ENCODE results near the gene ZBTB7B.
A peak's percentile ranks its signal among the peaks of the same experiment; 100 is the strongest.
"Not testable (repeated sequence)": the region's sequence is repeated elsewhere in the genome, so short reads cannot be mapped to it uniquely, and the experiment has no call there.

Gene ZBTB7B

DNA sequence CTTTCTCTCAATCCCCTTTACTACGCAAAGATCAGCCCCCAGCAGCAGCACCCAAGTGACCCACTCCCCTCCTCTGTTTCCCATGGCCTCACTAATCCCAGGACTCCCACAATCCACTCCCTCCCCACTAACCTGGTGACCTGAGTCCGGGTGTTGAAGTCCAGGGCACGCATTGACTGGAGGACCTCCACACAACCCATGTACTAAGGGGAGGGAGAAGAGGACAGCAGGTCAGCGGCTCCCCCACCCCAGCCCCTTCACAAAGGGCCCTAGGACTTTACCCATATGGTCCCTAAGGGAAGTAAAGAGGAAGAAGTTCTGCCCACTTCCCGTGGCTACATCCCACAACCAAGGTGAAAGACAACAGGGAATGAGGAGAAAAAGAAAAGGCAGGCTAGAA is 33.4 kb upstream of the ZBTB7B start:
- DNase-seq (ENCODE audit: low spot score), result no peak

GRCh38 chr1:154969860-154970452 is 32.6 kb upstream of the ZBTB7B start:
- no peak for DNase-seq (ENCODE audit: low spot score)

GRCh38 chr1:154970631-154971340 is 31.8 kb upstream of the ZBTB7B start, which contains the start of gene SHC1:
TSS of gene SHC1 (minus strand) at chr1:154970747. CDS start at chr1:154970526, 221 bp downstream.
- DNase-seq (ENCODE audit: low spot score), result peak; percentile 38

DNA sequence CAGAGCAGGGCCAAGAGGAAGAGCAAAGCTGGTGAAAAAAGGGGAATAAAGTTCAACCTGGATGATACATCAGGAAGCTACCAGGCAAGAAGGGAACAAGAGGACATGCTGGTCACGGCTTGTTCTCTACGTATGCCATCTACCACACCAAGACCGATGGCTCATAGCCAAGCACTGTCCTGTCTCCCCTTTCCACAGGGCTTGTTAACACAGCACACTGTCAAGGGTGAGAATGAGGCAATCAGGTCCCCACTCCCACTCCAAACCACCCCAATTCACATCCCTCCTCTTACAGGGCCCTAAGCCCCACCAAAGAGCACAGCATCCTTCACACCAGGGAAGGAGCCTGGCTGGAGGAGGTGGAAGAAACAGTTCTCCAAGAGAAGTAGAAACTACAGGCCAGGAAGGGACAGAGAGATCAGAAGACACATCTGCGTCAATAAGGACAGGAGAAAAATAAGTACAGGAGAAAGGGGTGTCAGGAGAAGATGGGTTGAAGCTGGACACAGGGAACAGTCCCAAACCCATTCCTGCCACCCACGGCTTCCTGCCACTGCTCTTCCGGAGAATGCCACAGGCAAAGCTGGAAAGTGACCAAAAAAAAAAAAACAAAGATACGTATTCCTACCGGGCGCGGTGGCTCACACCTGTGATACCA is 31.1 kb upstream of the ZBTB7B start:
- no peak for DNase-seq (ENCODE audit: low spot score)

DNA sequence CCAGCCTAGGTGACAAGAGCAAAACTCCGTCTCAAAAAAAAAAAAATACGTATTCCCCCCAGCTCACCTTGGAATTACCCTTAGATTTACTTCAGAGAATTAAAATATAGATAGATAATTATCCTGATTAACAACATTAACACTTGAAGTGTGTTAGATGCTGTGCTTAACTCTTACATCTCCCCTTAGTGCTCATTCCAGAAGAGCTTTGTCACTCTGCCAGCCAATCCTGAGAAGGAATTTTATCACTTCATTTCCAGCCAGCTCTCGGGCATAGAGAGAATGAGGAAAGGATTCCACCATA is 30.4 kb upstream of the ZBTB7B start:
- DNase-seq (ENCODE audit: low spot score), result no peak

DNA sequence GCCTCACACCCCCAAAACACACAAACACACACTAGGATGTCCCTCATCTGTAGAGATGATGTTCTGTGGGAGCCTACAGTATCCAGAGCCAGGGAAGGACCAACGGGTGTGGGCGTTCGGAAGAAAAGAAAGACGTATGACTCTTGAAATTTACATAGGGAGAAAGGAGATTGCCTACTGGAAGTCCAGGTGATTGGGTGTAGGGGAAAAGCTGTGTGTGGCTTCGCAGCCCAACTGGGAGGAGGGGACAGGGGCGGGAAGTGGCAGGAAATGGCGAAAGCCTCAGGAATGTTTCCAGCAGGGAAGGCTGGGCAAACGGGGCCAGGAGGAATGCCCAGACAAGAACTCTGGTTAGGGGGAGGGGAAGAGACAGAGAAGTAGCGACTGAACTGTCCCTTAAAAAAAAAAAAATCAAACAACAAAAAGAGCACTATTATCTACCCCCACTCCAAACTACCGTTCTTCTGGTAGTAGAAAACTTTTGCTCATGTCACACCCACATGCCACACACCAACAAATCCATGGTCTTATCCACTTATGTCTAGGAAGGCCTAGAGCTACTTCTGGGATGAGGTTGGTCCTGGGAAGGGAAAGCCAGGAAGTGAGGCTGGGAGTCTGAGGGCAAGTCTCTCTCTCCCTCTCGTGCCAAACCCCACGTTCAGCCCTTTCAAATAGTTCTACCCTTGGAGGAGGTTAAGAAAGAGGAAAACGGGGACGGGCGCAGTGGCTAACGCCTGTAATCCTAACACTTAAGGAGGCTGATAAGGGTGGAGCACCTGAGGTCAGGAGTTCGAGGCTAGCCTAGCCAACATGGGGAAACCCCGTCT is 29.9 kb upstream of the ZBTB7B start:
- DNase-seq (ENCODE audit: low spot score), result no peak

DNA sequence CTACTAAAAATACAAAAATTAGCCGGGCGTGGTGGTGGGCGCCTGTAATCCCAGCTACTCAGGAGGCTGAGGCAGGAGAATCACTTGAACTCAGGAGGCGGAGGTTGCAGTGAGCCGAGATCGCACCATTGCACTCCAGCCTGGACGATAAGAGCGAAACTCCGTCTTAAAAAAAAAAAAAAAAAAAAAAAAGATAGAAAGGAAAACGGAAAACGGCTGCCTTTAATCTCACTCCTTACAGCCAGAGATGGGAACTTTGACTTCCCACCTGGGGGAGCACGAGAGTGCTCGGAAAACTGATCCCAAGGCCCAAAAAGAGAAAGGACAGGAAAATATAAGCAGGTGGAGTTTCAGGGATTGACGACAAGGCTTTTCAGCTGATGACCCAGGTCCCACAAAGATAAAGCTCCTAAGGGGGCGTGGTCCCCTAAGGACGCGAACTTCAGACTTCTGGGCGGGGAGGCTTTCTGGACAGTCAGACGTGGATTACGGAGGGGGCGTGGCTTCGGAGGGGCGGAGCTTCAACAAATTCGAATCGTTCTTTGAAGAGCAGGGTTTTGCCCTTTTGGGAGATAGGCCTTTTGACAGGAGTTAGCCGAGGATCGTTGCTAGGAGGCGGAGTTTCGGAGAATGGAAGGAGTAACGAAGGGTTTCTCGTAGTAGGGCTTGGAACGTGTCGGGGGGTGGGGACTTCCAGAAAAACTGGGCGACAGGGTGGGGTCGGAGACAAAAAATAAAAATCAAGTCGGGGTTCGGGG is 29.1 kb upstream of the ZBTB7B start:
- DNase-seq (ENCODE audit: low spot score), result peak; percentile 93

DNA sequence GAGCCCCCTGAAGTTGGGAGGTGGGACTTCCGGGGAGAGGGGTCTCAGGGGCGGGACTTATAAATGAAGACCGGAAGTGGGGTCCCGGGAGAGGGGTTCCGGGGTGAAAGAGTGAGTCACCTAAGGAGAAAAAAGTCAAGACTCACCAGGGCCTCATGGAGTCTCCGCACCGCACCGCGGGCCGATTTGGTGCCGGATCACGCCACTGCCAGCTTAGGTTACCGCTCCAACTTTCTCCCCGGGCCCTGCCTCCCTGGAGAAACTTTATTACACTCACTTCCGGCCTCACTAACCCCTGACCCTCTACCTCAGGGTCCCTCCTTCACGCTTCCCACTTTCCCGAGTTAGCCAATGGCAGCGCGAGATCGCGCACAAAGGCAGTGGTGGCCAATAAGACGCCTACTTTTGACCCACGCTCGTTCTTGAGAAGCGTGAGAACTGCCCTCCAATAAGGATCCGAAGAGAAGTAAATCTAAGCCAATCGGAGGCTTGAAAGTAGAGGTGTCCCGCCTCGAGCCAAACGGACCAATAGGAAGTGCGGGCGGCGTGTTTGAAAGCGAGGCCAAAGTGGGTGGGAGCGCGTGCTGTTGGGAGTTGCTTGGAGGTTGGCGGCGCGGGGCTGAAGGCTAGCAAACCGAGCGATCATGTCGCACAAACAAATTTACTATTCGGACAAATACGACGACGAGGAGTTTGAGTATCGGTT is 28.3 kb upstream of the ZBTB7B start, which contains the start of gene CKS1B:
Gene CKS1B, plus strand, starts transcription at position 580 of the 706 bp plus-strand sequence. Its CDS starts 65 bp downstream, at position 645.
- peak; percentile 99 for DNase-seq (ENCODE audit: low spot score)

- peak; percentile 95 for DNase-seq (ENCODE audit: low spot score)
Measured at GRCh38 chr1:154974808-154975408, 27.7 kb upstream of the ZBTB7B start.

DNA sequence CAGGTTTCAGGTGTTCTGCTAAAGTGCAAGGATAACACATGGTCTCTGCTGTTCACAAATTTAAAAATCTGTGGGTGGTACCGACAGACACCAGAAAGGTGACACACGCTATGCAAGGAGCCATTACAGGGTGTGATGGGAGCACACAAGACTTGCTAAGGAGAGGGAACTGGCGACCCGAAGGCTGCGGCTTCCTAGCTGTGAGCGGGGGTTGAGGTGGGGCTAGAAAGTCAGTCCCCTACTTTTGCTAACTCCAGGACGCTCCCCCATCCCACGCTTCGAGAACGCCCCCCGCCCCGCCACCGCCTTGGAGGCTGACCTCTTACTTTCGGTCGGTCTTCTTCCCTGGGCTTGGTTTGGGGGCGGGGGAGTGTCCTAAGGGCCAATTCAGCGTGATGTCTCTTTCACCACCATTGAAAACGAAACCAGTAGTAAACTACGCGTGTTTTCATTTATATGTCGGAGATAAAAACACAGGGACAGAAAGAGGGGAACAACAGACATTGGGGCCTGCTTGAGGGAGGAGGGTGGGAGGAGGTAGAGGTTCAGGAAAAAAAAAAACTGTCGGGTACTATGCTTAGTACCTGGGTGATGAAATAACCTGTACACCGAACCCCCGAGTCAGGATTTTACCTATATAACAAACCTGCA is 27.1 kb upstream of the ZBTB7B start:
- peak; percentile 54 for DNase-seq (ENCODE audit: low spot score)

DNA sequence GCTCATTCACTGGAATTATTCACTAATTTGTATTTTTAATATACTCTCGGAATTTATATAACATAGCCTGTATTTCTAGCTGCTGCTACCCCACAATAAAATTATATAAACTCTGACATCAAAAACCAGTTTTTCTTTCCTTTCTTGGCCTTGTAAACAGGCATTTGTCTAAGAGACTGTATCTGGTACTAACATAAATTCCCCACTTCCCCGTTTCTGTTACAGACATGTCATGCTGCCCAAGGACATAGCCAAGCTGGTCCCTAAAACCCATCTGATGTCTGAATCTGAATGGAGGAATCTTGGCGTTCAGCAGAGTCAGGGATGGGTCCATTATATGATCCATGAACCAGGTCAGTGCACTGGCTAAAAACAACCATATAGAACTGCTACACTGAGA is 24.8 kb upstream of the ZBTB7B start:
- DNase-seq (ENCODE audit: low spot score), result not testable (repeated sequence)

GRCh38 chr1:154978360-154978759 is 24.2 kb upstream of the ZBTB7B start:
- no peak for DNase-seq (ENCODE audit: low spot score)

DNA sequence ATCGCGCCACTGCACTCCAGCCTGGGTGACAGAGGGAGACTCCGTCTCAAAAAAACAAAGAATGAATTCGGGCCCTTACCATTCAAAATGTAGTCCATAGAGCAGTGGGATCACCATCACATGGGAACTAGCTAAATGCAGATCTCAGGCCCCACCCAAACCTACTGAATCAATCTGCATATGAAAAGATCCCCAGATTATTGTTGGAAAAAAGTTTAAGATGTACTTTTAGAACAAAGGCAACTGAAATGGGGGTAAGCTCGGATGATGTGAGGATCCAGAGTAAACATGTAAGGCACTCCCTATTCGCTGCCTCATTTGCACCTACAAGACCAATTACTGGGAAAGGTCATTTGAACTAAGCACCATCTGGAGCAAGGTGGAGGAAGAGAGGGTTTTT is 20.3 kb upstream of the ZBTB7B start:
- DNase-seq (ENCODE audit: low spot score), result no peak

DNA sequence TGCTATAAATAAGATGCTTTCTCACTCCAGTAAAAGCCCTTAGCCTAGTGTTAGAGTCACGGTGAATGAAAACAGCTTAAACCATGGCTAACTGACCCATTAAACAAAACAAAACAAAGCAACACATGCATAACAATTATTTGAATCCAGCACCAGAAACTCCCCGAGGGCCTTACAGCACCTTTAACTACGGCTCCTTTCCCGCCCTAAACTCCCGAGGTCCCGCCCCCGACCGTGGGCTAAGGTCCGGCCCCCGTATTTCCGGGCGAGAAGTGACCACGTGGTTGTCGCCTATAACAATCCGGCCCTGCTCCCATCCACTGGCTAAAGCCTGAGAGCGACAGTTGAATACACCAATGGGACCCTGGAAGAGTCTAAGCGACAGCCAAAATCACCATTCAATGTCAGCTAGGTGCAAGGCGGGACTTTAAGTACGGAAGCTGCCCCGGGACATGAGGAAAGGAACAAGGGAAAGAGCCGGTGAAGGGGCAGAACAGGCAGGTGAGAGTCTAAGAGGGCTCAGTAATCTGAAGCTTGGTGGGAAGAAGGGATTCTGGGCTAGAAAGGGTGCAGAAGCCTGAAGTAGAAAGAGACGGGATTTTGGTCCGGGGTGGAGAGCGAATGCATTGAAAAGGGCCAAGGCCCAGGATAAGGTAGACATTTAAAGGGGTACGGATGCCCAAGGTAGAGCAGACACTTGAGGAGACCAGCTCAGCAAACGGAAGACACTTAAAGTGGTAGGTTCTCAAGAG is 19.5 kb upstream of the ZBTB7B start, which contains the start of gene FLAD1:
Gene FLAD1, plus strand, starts transcription at position 448 of the 752 bp plus-strand sequence. CDS start 351 bp downstream, outside the sequence.
- DNase-seq (ENCODE audit: low spot score), result peak; percentile 99

- no peak for DNase-seq (ENCODE audit: low spot score)
Measured at GRCh38 chr1:154983776-154984466, 18.7 kb upstream of the ZBTB7B start.

DNA sequence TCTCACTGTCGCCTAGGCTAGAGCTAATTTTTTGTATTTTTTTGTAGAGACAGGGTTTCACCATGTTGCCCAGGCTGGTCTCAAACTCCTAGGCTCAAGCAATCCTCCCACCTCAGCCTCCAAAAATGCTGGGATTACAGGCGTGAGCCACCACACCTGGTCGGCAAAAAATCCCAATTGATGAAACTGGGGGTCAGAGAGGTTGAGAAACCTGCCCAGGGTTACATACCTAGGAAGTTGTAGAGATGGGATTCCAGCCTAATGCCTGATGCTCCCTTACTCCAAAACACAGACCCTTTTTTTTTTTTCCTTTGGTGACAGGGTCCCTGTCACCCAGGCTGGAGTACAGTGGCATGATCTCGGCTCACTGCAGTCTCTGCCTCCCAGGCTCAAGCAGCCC is 15.9 kb upstream of the ZBTB7B start:
- not testable (repeated sequence) for DNase-seq (ENCODE audit: low spot score)

GRCh38 chr1:154987326-154987725 is 15.3 kb upstream of the ZBTB7B start:
- no peak for DNase-seq (ENCODE audit: low spot score)
